H1 (cell line): Measurements from ENCODE around the gene MFRP. TPM values are rescaled to one million over a fixed set of nuclear protein-coding genes. Genes with fewer than 3 reads are reported as not detected.

Experiments used
- CTCF ChIA-PET: fragments of 300-600 bp; sonication (Branson Sonifier 250); formaldehyde crosslinking; loops from one replicate; lab custom pipeline; 2021; ENCODE audit not compliant: partially characterized antibody; lab: Charles Lee
- POLR2A ChIA-PET: fragments of 300-600 bp; sonication (Branson Sonifier 250); formaldehyde crosslinking; loops from one replicate; lab custom pipeline; 2021; ENCODE audit warnings: inconsistent platforms; ENCODE audit not compliant: partially characterized antibody; lab: Charles Lee
- DNase-seq, 2 experiments: peaks; one replicate each; pipeline versions ENCODE4 v3.0.0 to v3.0.0-alpha.2; 2010 to 2022; ENCODE audit warnings: low spot score in 2 of 2, low read depth in 1 of 2, mixed read lengths in 1 of 2
- FAIRE-seq: peaks from 2 replicates; lab custom pipeline; 2011; peaks lifted over from hg19 to GRCh38; lab: Jason Lieb, UNC
- H2AFZ ChIP-seq: 2 replicates; pipeline ENCODE4 v1.8.1; 2012; ENCODE audit warnings: low read length, inconsistent platforms
- H2AK5ac ChIP-seq: 2 replicates; pipeline ENCODE4 v1.6.1; 2013; ENCODE audit warnings: low read depth, low read length
- H2BK120ac ChIP-seq: replicated peaks from 2 replicates; pipeline ENCODE3; 2013; ENCODE audit warnings: low read depth, low read length, inconsistent platforms
- H2BK12ac ChIP-seq: 2 replicates; pipeline ENCODE4 v1.6.1; 2013; ENCODE audit warnings: low read depth, low read length
- H2BK15ac ChIP-seq: 2 replicates; pipeline ENCODE4 v1.6.1; 2013; ENCODE audit warnings: low read length
- H2BK20ac ChIP-seq: 2 replicates; pipeline ENCODE4 v1.6.1; 2013; ENCODE audit warnings: low read length
- H2BK5ac ChIP-seq: 2 replicates; pipeline ENCODE4 v1.6.1; 2013; ENCODE audit warnings: low read depth, low read length
- H3K14ac ChIP-seq: 2 replicates; pipeline ENCODE4 v1.6.1; 2013; ENCODE audit warnings: inconsistent platforms; ENCODE audit not compliant: insufficient read length
- H3K18ac ChIP-seq: 2 replicates; pipeline ENCODE4 v1.6.1; 2013; ENCODE audit warnings: low read length; ENCODE audit errors: extremely low read depth
- H3K23ac ChIP-seq: 2 replicates; pipeline ENCODE4 v1.6.1; 2013; ENCODE audit warnings: inconsistent platforms; ENCODE audit not compliant: insufficient read length
- H3K23me2 ChIP-seq: 2 replicates; pipeline ENCODE4 v1.6.1; 2013; ENCODE audit warnings: low read depth, low read length
- H3K27ac ChIP-seq: 2 replicates; pipeline ENCODE4 v1.6.1; 2011; ENCODE audit warnings: low read depth, low read length, inconsistent platforms
- H3K27me3 ChIP-seq, 4 experiments: replicated peaks in 1 of 4; 1 replicate in 1 of 4; 2 replicates in 3 of 4; pipeline versions ENCODE4 v1.6.1 to v1.8.1; 2011 to 2013; ENCODE audit warnings: low read length in 3 of 4, mild to moderate bottlenecking in 3 of 4, inconsistent platforms in 2 of 4, mixed read lengths in 2 of 4, moderate library complexity in 1 of 4; ENCODE audit not compliant: control insufficient read depth in 3 of 4, insufficient read depth in 3 of 4; ENCODE audit errors: extremely low read depth in 1 of 4
- H3K36me3 ChIP-seq, 4 experiments: 2 replicates each; pipeline versions ENCODE4 v1.6.1 to v1.8.1; 2011 to 2013; ENCODE audit warnings: mild to moderate bottlenecking in 4 of 4, low read length in 3 of 4, moderate library complexity in 2 of 4, control low read depth in 1 of 4, inconsistent platforms in 1 of 4; ENCODE audit not compliant: insufficient read depth in 4 of 4, control insufficient read depth in 2 of 4
- H3K4ac ChIP-seq: replicated peaks from 2 replicates; pipeline ENCODE3; 2013; ENCODE audit warnings: low read length, low read depth, mixed read lengths, inconsistent platforms; ENCODE audit not compliant: insufficient read length
- H3K4me1 ChIP-seq, 4 experiments: replicated peaks in 1 of 4; 1 replicate in 1 of 4; 2 replicates in 3 of 4; pipeline versions ENCODE4 v1.6.1 to v1.8.1; 2011 to 2013; ENCODE audit warnings: low read length in 3 of 4, inconsistent platforms in 2 of 4, mixed read lengths in 1 of 4; ENCODE audit not compliant: insufficient read depth in 4 of 4, control insufficient read depth in 3 of 4
- H3K4me2 ChIP-seq, 2 experiments: 2 replicates each; pipeline versions ENCODE4 v1.6.1 to v1.8.1; 2011 to 2013; ENCODE audit warnings: low read depth in 2 of 2, low read length in 2 of 2, control low read depth in 1 of 2, inconsistent platforms in 1 of 2, mild to moderate bottlenecking in 1 of 2; ENCODE audit not compliant: insufficient read depth in 1 of 2
- H3K4me3 ChIP-seq, 4 experiments: fragments of 200-600, 300-600 bp in 1 of 4; sonication (generic), shearing (Covaris generic), sonication (Bioruptor Twin) in 1 of 4; 2 replicates each; pipeline versions ENCODE4 v1.5.1 to v1.8.1; 2011 to 2016; ENCODE audit warnings: low read length in 4 of 4, low read depth in 3 of 4, control low read depth in 2 of 4, inconsistent platforms in 2 of 4, mild to moderate bottlenecking in 2 of 4, mixed read lengths in 1 of 4, moderate library complexity in 1 of 4; ENCODE audit not compliant: insufficient read depth in 2 of 4; ENCODE audit errors: extremely low read depth in 1 of 4
- H3K56ac ChIP-seq: replicated peaks from 2 replicates; pipeline ENCODE3; 2013; ENCODE audit warnings: low read depth, mild to moderate bottlenecking, mixed read lengths, low read length, inconsistent platforms; ENCODE audit not compliant: insufficient read length
- H3K79me1 ChIP-seq: 2 replicates; pipeline ENCODE4 v1.6.1; 2013; ENCODE audit warnings: low read depth, low read length, control low read depth
- H3K79me2 ChIP-seq, 2 experiments: 2 replicates each; pipeline versions ENCODE4 v1.6.1 to v1.8.1; 2012 to 2013; ENCODE audit warnings: low read length in 2 of 2, mild to moderate bottlenecking in 2 of 2, inconsistent platforms in 1 of 2; ENCODE audit not compliant: insufficient read depth in 2 of 2, control insufficient read depth in 1 of 2
- H3K9ac ChIP-seq, 4 experiments: replicated peaks in 1 of 4; 1 replicate in 1 of 4; 2 replicates in 3 of 4; pipeline versions ENCODE4 v1.6.1 to v1.8.1; 2011 to 2013; ENCODE audit warnings: low read depth in 3 of 4, low read length in 3 of 4, control low read depth in 2 of 4, mild to moderate bottlenecking in 2 of 4, moderate library complexity in 2 of 4, inconsistent platforms in 1 of 4; ENCODE audit errors: extremely low read depth in 1 of 4
- H3K9me3 ChIP-seq, 2 experiments: 2 replicates each; pipeline versions ENCODE4 v1.6.1 to v1.8.1; 2012 to 2013; ENCODE audit warnings: mild to moderate bottlenecking in 2 of 2, moderate library complexity in 2 of 2, control low read depth in 1 of 2, inconsistent platforms in 1 of 2, low read depth in 1 of 2, low read length in 1 of 2, mixed read lengths in 1 of 2; ENCODE audit not compliant: insufficient read depth in 2 of 2
- H4K20me1 ChIP-seq, 2 experiments: replicated peaks in 1 of 2; 2 replicates each; pipeline versions ENCODE3 to v1.8.1; 2011 to 2013; ENCODE audit warnings: inconsistent platforms in 2 of 2, low read length in 2 of 2, mild to moderate bottlenecking in 1 of 2; ENCODE audit not compliant: insufficient read depth in 2 of 2, control insufficient read depth in 1 of 2
- H4K5ac ChIP-seq: 2 replicates; pipeline ENCODE4 v1.6.1; 2013; ENCODE audit warnings: low read length, low read depth, mixed read lengths, inconsistent platforms; ENCODE audit not compliant: insufficient read length
- H4K8ac ChIP-seq: 2 replicates; pipeline ENCODE4 v1.8.0; 2013; ENCODE audit warnings: mild to moderate bottlenecking, moderate library complexity, low read length, inconsistent platforms; ENCODE audit not compliant: insufficient read depth; ENCODE audit errors: extremely low read depth
- H4K91ac ChIP-seq: replicated peaks from 2 replicates; pipeline ENCODE3; 2013; ENCODE audit warnings: low read length, mixed read lengths, inconsistent platforms; ENCODE audit not compliant: insufficient read length
- KDM1A ChIP-seq: fragments of 200-600, 300-600 bp; sonication (generic); IDR thresholded peaks from 2 replicates; pipeline ENCODE4 v1.7.1; 2016; ENCODE audit warnings: mild to moderate bottlenecking, low read length, borderline replicate concordance
- whole genome bisulfite sequencing, 2 experiments: shearing (Covaris generic) in 1 of 2; methylation state at CpG; one replicate each; pipeline versions ENCODE4 v1.1.6 to v1.1.7; 2013 to 2015; ENCODE audit warnings: low lambda C conversion rate in 2 of 2, mixed read lengths in 2 of 2, inconsistent platforms in 1 of 2, low coverage in 1 of 2, missing lambda C conversion rate in 1 of 2; ENCODE audit not compliant: insufficient replicate concordance in 2 of 2, insufficient coverage in 1 of 2, insufficient read length in 1 of 2; ENCODE audit errors: extremely low coverage in 1 of 2, missing lambda C conversion rate in 1 of 2; 5-methylcytosine and 5-hydroxymethylcytosine counted together
- polyA plus RNA-seq, 7 experiments: library from polyadenylated mRNA; depleted of rRNA in 3 of 7; stranded (reverse) in 5 of 7; unstranded in 2 of 7; fragments of >200 nt in 5 of 7; fragments of 200-250 nt in 2 of 7; gene quantifications; 1 replicate in 5 of 7; 2 replicates in 1 of 7; 4 replicates in 1 of 7; pipeline versions ENCODE4 v1.2.1 to v1.2.3, GENCODE V29; 2011 to 2013; ENCODE audit warnings: missing spikeins in 2 of 7, mixed read lengths in 2 of 7
- total RNA-seq: library from RNA; stranded (reverse); fragmentation: NEBNext Ultra II Directional; extraction: Animal tissue kit (Norgen Biotek cat#: 25700); gene quantifications from 2 replicates; pipeline ENCODE4 v1.2.1, GENCODE V29; 2021
- TF ChIP-seq, protein P1 (sequence below): IDR thresholded peaks from 2 replicates; pipeline ENCODE4 v1.6.1; 2012; ENCODE audit warnings: inconsistent platforms

The MFRP gene
- total and polyA plus RNA-seq, 2 of the 8 experiments (the other 6 are each of a cell fraction or from before 2014, with no cell fraction given), result 0.02 TPM; not detected in 1

DNA sequence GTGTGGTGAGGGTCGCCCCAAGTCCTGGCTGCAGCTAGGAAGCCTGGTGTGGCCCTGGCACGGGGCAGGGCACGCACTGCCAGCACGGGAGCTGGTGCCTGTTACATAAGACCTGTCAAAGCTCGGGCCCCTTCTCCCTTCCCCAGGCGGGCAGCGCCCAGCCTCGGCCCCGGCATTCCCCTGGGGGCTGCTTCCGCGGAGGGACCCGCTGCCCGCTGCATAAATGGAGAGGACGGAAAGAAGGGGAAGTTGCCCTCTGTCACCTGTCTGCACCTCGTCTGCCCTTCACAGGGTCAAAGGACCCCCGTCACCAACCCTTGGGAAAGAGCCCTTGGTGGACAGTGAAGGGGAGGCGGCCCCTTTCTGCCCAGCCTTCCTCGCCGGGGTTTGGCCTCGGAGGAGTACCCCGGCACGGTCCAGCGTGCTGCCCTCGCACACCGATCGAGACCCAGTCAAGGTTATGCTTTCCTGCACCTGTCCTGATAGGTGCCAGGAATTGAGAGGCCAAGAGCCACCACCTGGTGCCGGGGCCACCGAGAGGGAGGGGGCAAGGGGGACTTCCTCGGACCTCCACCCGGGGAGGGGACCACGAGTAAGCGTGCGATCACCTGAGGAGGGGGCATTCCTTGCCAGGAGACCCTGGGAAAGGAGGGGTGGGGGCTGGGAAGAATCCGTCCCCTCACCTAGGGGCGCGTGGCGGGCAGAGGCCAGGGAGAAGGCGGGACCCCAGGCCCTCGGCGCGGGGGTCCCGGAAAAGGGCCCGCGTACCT is 16.8 kb upstream of the MFRP start:
- H2AK5ac ChIP-seq, result no peak overlapping the region
- no peak overlapping the region for H3K56ac ChIP-seq
- no peak overlapping the region for H2AFZ ChIP-seq
- peak overlapping the region; percentile 13 for H3K18ac ChIP-seq
- POLR2A ChIA-PET, result interaction anchor here (1.0 to 3.7 kb wide), 3 partner anchors 10 to 22 kb away, joined by 3 to 32 read pairs (median 8); partner anchors contain the start of genes C1QTNF5 and USP2
- peak overlapping the region; percentile 69 to 82 for H3K4me2 ChIP-seq
- 0 out of 2 replicates have a peak overlapping the region, but pooled peaks have one; percentile 48 for H2BK20ac ChIP-seq
- no peak overlapping the region for H3K9ac ChIP-seq
- H4K20me1 ChIP-seq, result peaks cover 4 to 23% of the 10 kb centered on the region in 2 experiments
- H3K4me3 ChIP-seq, result peak overlapping the region; percentile 29 to 63 (median 34); a peak in 7 of 8 replicates
- CTCF ChIA-PET, result interaction anchor here (1.2 to 10.9 kb wide), 7 partner anchors 10 to 111 kb away, joined by 5 to 474 read pairs (median 7); partner anchors contain the start of genes C1QTNF5 and USP2
- no peaks in the 10 kb centered on the region; the same call in 1 of the 2 replicates for H3K79me1 ChIP-seq
- peaks cover 4% of the 10 kb centered on the region; the same call in 1 of the 2 replicates for H3K23me2 ChIP-seq
- no peak overlapping the region for H3K23ac ChIP-seq
- no peak overlapping the region for H3K4ac ChIP-seq
- WGBS, 2 experiments, result 71% methylated on average over 22 of the region's 44 CpGs; no CpG with 5 or more reads in 1 of the 2 experiments
- peaks cover 18 to 37% (median 34%) of the 10 kb centered on the region in 4 experiments for H3K27me3 ChIP-seq
- no peak for DNase-seq
- no peak for TF ChIP-seq KDM1A
- TF ChIP-seq, protein P1, sequence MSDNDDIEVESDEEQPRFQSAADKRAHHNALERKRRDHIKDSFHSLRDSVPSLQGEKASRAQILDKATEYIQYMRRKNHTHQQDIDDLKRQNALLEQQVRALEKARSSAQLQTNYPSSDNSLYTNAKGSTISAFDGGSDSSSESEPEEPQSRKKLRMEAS, result peak; percentile 36; the same call in 1 of the 2 replicates
- H3K9me3 ChIP-seq, result no peaks in the 10 kb centered on the region; a peak in 1 of 4 replicates
- no peak overlapping the region for H3K14ac ChIP-seq
- no peak overlapping the region for H2BK120ac ChIP-seq
- H3K36me3 ChIP-seq, result no peaks in the 10 kb centered on the region
- no peak overlapping the region for H2BK5ac ChIP-seq
- no peaks in the 10 kb centered on the region for H3K79me2 ChIP-seq
- no peak overlapping the region for H3K27ac ChIP-seq
- FAIRE-seq, result no peak
- no peak overlapping the region for H2BK12ac ChIP-seq
- H4K5ac ChIP-seq, result no peak overlapping the region
- no peak overlapping the region for H4K91ac ChIP-seq
- H4K8ac ChIP-seq, result peak overlapping the region; percentile 11; the same call in 1 of the 2 replicates
- H2BK15ac ChIP-seq, result no peak overlapping the region
- peaks cover 12 to 25% (median 23%) of the 10 kb centered on the region in 4 experiments for H3K4me1 ChIP-seq
